ENCODE measurements around the gene STRA8. TPM values are rescaled to one million over a fixed set of nuclear protein-coding genes. Genes with fewer than 3 reads are reported as not detected.

STRA8 gene
- total RNA-seq, 2 donors from 2014 or later: not detected

GRCh38 chr7:135195156-135195555 is 38.5 kb upstream of the STRA8 start:
- no peak overlapping the region for H3K27ac Mint-ChIP-seq
- ATAC-seq (replicated peaks in 1 of 2) (no peak), DNase-seq (no peak)
- H3K9me3 Mint-ChIP-seq: no peaks in the 10 kb centered on the region
- peaks cover 12% of the 10 kb centered on the region for H3K4me1 Mint-ChIP-seq (ENCODE audit: low read depth)
- H3K4me3 Mint-ChIP-seq: no peak overlapping the region
- H3K36me3 Mint-ChIP-seq (ENCODE audit: insufficient read depth in 2 of 2): peaks cover 2 to 9% of the 10 kb centered on the region in 2 donors
- no peaks in the 10 kb centered on the region for H3K27me3 Mint-ChIP-seq (ENCODE audit: low read depth)

DNA sequence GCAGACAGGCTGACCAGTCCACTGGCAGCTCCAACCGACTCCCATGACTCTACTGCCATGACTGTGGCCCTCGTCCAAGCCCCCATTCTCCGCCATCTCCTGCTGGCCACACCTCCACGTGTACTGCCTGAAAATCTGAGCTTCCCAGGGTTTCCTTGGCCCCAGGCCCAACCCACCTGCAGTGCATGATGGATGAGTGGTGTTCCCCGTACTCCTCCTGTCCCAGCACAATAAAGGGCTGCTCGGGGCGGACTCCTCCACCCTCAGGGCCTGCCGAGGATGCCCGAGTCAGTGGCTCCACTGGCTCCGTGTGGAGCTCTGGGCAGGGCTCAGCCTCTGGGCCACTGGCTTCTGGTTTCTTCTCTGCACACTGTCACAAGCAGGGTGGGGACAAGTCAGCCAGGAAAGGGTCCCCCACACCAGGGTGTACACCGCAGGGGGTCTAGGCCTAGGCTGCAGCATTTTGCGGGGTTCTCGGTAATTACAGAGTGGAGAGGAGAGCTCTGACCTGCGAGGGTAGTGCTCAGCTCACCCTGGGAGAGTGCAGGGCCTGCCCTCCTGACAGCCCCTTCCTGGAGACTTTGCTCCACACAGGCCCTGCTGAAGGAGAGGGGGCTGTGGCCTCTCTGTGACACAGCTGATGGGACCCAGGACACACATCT is 37.5 kb upstream of the STRA8 start:
- H3K36me3 Mint-ChIP-seq (ENCODE audit: insufficient read depth in 2 of 2): peaks cover 2 to 9% of the 10 kb centered on the region in 2 donors
- no peak overlapping the region for H3K4me3 Mint-ChIP-seq
- no peaks in the 10 kb centered on the region for H3K27me3 Mint-ChIP-seq (ENCODE audit: low read depth)
- H3K9me3 Mint-ChIP-seq: no peaks in the 10 kb centered on the region
- ATAC-seq (replicated peaks in 1 of 2) (no peak), DNase-seq (no peak)
- no peak overlapping the region for H3K27ac Mint-ChIP-seq
- H3K4me1 Mint-ChIP-seq (ENCODE audit: low read depth): peaks cover 12% of the 10 kb centered on the region

- no peaks in the 10 kb centered on the region for H3K9me3 Mint-ChIP-seq
- no peaks in the 10 kb centered on the region for H3K27me3 Mint-ChIP-seq (ENCODE audit: low read depth)
- ATAC-seq (replicated peaks in 1 of 2) (no peak), DNase-seq (no peak)
- H3K4me1 Mint-ChIP-seq (ENCODE audit: low read depth): peaks cover 12% of the 10 kb centered on the region
- peaks cover 2 to 10% of the 10 kb centered on the region in 2 donors for H3K36me3 Mint-ChIP-seq (ENCODE audit: insufficient read depth in 2 of 2)
- H3K4me3 Mint-ChIP-seq: no peak overlapping the region
- no peak overlapping the region for H3K27ac Mint-ChIP-seq
These were observed 36.3 kb upstream of the STRA8 start for GRCh38 chr7:135197343-135197742.

- Mint-ChIP-seq H3K36me3 (ENCODE audit: insufficient read depth in 2 of 2) (peaks cover 2 to 9% of the 10 kb centered on the region in 2 donors), H3K4me1 (ENCODE audit: low read depth) (peaks cover 20% of the 10 kb centered on the region), H3K27ac (no peak overlapping the region), H3K9me3 (no peaks in the 10 kb centered on the region), H3K4me3 (no peak overlapping the region), H3K27me3 (ENCODE audit: low read depth) (no peaks in the 10 kb centered on the region)
- DNase-seq (no peak), ATAC-seq (replicated peaks in 1 of 2) (no peak)
These were observed 35.6 kb upstream of the STRA8 start for GRCh38 chr7:135197906-135198655.

DNA sequence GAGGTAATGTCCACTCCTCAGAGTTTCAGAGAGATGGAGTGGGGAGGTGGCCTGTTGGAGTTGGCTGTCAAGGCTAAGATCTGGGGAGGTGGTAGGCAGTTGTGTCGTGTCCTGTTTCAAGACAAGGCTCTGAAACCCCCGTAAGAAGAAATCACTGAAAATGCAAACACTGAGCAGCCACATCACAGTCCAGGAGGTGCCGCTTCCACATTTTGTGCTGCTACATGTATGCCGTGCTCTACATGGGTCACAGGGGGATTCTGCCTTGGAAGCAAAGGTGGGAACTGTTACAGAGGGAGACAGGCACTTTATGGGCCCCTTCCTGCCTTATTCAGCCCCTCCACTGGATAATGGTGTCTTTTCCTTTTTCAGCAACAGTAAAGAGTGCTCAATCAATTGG is 34.2 kb upstream of the STRA8 start:
- Mint-ChIP-seq H3K27ac (peak overlapping the region; percentile 42), H3K4me3 (no peak overlapping the region), H3K36me3 (ENCODE audit: insufficient read depth in 2 of 2) (peaks cover 2 to 8% of the 10 kb centered on the region in 2 donors), H3K9me3 (no peaks in the 10 kb centered on the region), H3K27me3 (ENCODE audit: low read depth) (no peaks in the 10 kb centered on the region), H3K4me1 (ENCODE audit: low read depth) (peaks cover 31% of the 10 kb centered on the region)
- DNase-seq (no peak), ATAC-seq (replicated peaks in 1 of 2) (no peak)

GRCh38 chr7:135200821-135201331 is 32.8 kb upstream of the STRA8 start:
- ATAC-seq (replicated peaks in 1 of 2): no peak
- Mint-ChIP-seq H3K4me1 (ENCODE audit: low read depth) (peaks cover 31% of the 10 kb centered on the region), H3K4me3 (no peak overlapping the region), H3K27ac (no peak overlapping the region), H3K36me3 (ENCODE audit: insufficient read depth in 2 of 2) (peaks cover 2 to 16% of the 10 kb centered on the region in 2 donors), H3K9me3 (no peaks in the 10 kb centered on the region), H3K27me3 (ENCODE audit: low read depth) (no peaks in the 10 kb centered on the region)
- no peak for DNase-seq

GRCh38 chr7:135201350-135201749 is 32.3 kb upstream of the STRA8 start:
- DNase-seq (no peak), ATAC-seq (replicated peaks in 1 of 2) (no peak)
- peaks cover 2 to 17% of the 10 kb centered on the region in 2 donors for H3K36me3 Mint-ChIP-seq (ENCODE audit: insufficient read depth in 2 of 2)
- H3K27me3 Mint-ChIP-seq (ENCODE audit: low read depth): no peaks in the 10 kb centered on the region
- H3K4me3 Mint-ChIP-seq: no peak overlapping the region
- H3K9me3 Mint-ChIP-seq: no peaks in the 10 kb centered on the region
- no peak overlapping the region for H3K27ac Mint-ChIP-seq
- H3K4me1 Mint-ChIP-seq (ENCODE audit: low read depth): peaks cover 31% of the 10 kb centered on the region

- peaks cover 45% of the 10 kb centered on the region for H3K4me1 Mint-ChIP-seq (ENCODE audit: low read depth)
- no peak overlapping the region for H3K4me3 Mint-ChIP-seq
- DNase-seq: no peak
- H3K27ac Mint-ChIP-seq: no peak overlapping the region
- peaks cover 0 to 13% of the 10 kb centered on the region in 2 donors for H3K36me3 Mint-ChIP-seq (ENCODE audit: insufficient read depth in 2 of 2)
- H3K9me3 Mint-ChIP-seq: no peaks in the 10 kb centered on the region
- H3K27me3 Mint-ChIP-seq (ENCODE audit: low read depth): no peaks in the 10 kb centered on the region
- ATAC-seq (replicated peaks in 1 of 2): no peak
These were observed 29.3 kb upstream of the STRA8 start for GRCh38 chr7:135204341-135204749.

DNA sequence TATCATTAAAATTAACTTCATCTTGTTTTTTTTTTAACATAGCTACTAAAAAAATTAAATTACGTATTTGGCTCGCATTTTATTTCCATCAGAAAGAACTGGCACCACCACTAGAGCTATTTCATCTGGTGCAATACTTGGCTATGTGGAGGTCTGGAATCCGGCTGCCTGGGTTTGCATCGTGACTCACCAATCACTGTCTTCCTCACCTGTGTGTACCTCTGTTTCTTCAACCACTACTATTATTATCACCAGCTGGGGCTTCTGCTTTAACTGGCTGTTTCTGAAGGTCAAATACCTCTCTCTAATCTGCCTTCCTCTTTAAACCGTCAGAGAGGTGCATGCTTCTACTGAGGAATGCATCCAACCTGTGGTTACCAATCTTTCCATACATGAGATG is 28.8 kb upstream of the STRA8 start:
- Mint-ChIP-seq H3K4me3 (no peak overlapping the region), H3K36me3 (ENCODE audit: insufficient read depth in 2 of 2) (peaks cover 0 to 13% of the 10 kb centered on the region in 2 donors), H3K27ac (no peak overlapping the region), H3K9me3 (no peaks in the 10 kb centered on the region), H3K27me3 (ENCODE audit: low read depth) (no peaks in the 10 kb centered on the region), H3K4me1 (ENCODE audit: low read depth) (peaks cover 42% of the 10 kb centered on the region)
- DNase-seq (no peak), ATAC-seq (replicated peaks in 1 of 2) (no peak)

DNA sequence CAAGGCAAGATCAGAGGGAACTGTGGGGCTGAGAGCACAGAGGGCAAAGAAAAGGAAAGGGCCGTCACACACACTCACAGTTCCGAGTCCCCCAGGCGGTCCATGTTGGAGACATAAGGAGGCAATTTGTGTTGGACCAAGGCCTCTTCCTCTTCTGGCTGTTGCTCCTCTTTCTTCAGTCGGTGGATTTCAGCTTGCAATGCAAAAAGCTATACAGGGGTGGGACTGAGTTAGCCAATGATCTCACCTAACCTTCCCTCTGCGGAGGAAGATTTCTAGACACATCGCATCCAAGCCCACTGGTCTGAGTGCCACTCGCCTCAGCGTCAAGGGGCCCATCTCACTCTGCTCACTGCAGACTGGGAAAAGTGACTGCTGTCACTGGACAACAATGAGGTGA is 27.8 kb upstream of the STRA8 start:
- Mint-ChIP-seq H3K4me3 (no peak overlapping the region), H3K27ac (no peak overlapping the region), H3K27me3 (ENCODE audit: low read depth) (no peaks in the 10 kb centered on the region), H3K36me3 (ENCODE audit: insufficient read depth in 2 of 2) (peaks cover 0 to 13% of the 10 kb centered on the region in 2 donors), H3K4me1 (ENCODE audit: low read depth) (peaks cover 48% of the 10 kb centered on the region), H3K9me3 (no peaks in the 10 kb centered on the region)
- no peak for DNase-seq
- no peak for ATAC-seq (replicated peaks in 1 of 2)

- Mint-ChIP-seq H3K4me1 (ENCODE audit: low read depth) (peaks cover 48% of the 10 kb centered on the region), H3K9me3 (no peaks in the 10 kb centered on the region), H3K4me3 (peak overlapping the region in 1 of 2 donors; percentile 21), H3K27me3 (ENCODE audit: low read depth) (no peaks in the 10 kb centered on the region), H3K36me3 (ENCODE audit: insufficient read depth in 2 of 2) (peaks cover 1 to 13% of the 10 kb centered on the region in 2 donors), H3K27ac (no peak overlapping the region)
- no peak for ATAC-seq (replicated peaks in 1 of 2)
- DNase-seq: no peak
These were observed 26.7 kb upstream of the STRA8 start for GRCh38 chr7:135206941-135207391.

DNA sequence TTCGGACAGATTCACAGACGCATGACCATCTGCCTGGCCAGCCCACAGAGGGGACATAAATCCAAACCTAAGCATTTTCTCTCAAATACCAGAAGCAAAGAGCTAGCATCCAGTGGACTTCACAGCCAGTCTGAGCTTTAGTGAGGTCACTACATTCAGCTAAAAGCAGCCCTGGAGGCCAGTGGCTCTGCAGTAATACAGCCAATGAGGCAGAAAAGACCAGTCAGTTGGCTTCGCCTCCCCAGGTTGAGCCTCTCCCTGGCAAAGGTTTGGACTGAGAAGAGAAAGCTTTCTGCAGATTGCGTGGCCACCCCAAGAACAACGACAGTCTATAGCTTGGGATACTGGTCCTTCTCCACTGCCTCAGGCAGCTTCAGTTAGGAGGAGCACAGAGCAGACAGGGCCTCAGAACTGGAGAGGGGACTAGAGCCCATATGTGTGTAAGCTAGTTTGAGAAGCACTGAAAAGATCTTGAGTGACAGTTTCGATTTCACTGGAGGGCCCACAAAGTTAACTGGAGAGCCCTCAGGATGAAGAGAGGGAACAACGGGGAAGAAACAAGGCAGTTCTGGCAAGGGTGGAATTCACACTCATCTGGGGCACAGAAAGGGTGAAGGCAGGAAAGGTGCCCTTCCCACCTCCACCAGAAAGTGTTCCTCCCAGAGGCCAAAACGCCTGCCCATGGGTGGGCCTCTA is 26.1 kb upstream of the STRA8 start:
- peak overlapping the region in 1 of 2 donors; percentile 21 for H3K4me3 Mint-ChIP-seq
- peaks cover 1 to 11% of the 10 kb centered on the region in 2 donors for H3K36me3 Mint-ChIP-seq (ENCODE audit: insufficient read depth in 2 of 2)
- no peak overlapping the region for H3K27ac Mint-ChIP-seq
- H3K4me1 Mint-ChIP-seq (ENCODE audit: low read depth): peaks cover 45% of the 10 kb centered on the region
- DNase-seq: no peak
- no peaks in the 10 kb centered on the region for H3K27me3 Mint-ChIP-seq (ENCODE audit: low read depth)
- no peaks in the 10 kb centered on the region for H3K9me3 Mint-ChIP-seq
- ATAC-seq (replicated peaks in 1 of 2): no peak
